ENCODE data around the gene IL31RA.
"Not testable (repeated sequence)": the region's sequence is repeated elsewhere in the genome, so short reads cannot be mapped to it uniquely, and the experiment has no call there.

The IL31RA gene

GRCh38 chr5:55934720-55935119 lies 83.6 kb downstream of the IL31RA start:
- Mint-ChIP-seq H3K27me3 (ENCODE audit: low read depth) (no peaks in the 10 kb centered on the region), H3K27ac (no peak overlapping the region), H3K4me1 (no peaks in the 10 kb centered on the region), H3K4me3 (no peak overlapping the region), H3K9me3 (no peaks in the 10 kb centered on the region), H3K36me3 (ENCODE audit: low read depth) (peaks cover 9% of the 10 kb centered on the region)
- no peak for TF ChIP-seq CTCF (IDR thresholded peaks at IDR 0.05; ENCODE audit: unreplicated experiment in 3 of 3)

- TF ChIP-seq CTCF (IDR thresholded peaks at IDR 0.05; ENCODE audit: unreplicated experiment in 3 of 3) = no peak
- no peaks in the 10 kb centered on the region for H3K27me3 Mint-ChIP-seq (ENCODE audit: low read depth)
- H3K4me1 Mint-ChIP-seq = no peaks in the 10 kb centered on the region
Measured at GRCh38 chr5:55935371-55935770, 84.2 kb downstream of the IL31RA start.

GRCh38 chr5:55936100-55936693 lies 85.0 kb downstream of the IL31RA start:
- no peak overlapping the region for H3K27ac Mint-ChIP-seq
- H3K4me3 Mint-ChIP-seq = no peak overlapping the region
- peak; percentile 85 to 93 (median 87) for TF ChIP-seq CTCF (IDR thresholded peaks at IDR 0.05; ENCODE audit: unreplicated experiment in 3 of 3)
- H3K4me1 Mint-ChIP-seq = no peaks in the 10 kb centered on the region
- H3K9me3 Mint-ChIP-seq = no peaks in the 10 kb centered on the region
- H3K36me3 Mint-ChIP-seq (ENCODE audit: low read depth) = peaks cover 16% of the 10 kb centered on the region
- no peaks in the 10 kb centered on the region for H3K27me3 Mint-ChIP-seq (ENCODE audit: low read depth)

More at GRCh38 chr5:55935371-55935770, 84.2 kb downstream of the IL31RA start:
- Mint-ChIP-seq H3K4me3 (no peak overlapping the region), H3K27ac (peak overlapping the region in 1 of 3 experiments; percentile 20), H3K9me3 (no peaks in the 10 kb centered on the region), H3K36me3 (ENCODE audit: low read depth) (peaks cover 14% of the 10 kb centered on the region)

GRCh38 chr5:55937598-55937997 lies 86.4 kb downstream of the IL31RA start:
- H3K4me1 Mint-ChIP-seq; H3K27ac Mint-ChIP-seq; H3K4me3 Mint-ChIP-seq; H3K27me3 Mint-ChIP-seq (ENCODE audit: low read depth); H3K9me3 Mint-ChIP-seq: not testable (repeated sequence)
- H3K36me3 Mint-ChIP-seq (ENCODE audit: low read depth) = peaks cover 25% of the 10 kb centered on the region

GRCh38 chr5:55941154-55941553 lies 90.0 kb downstream of the IL31RA start:
- not testable (repeated sequence) for H3K4me1 Mint-ChIP-seq; H3K4me3 Mint-ChIP-seq; H3K27ac Mint-ChIP-seq; H3K9me3 Mint-ChIP-seq; H3K27me3 Mint-ChIP-seq (ENCODE audit: low read depth)
- peaks cover 50% of the 10 kb centered on the region for H3K36me3 Mint-ChIP-seq (ENCODE audit: low read depth)

GRCh38 chr5:55959208-55959607 lies 108.1 kb downstream of the IL31RA start:
- H3K4me1 Mint-ChIP-seq = no peaks in the 10 kb centered on the region
- peaks cover 62% of the 10 kb centered on the region for H3K36me3 Mint-ChIP-seq (ENCODE audit: low read depth)
- no peak overlapping the region for H3K4me3 Mint-ChIP-seq
- H3K27ac Mint-ChIP-seq = no peak overlapping the region
- TF ChIP-seq CTCF (IDR thresholded peaks at IDR 0.05; ENCODE audit: unreplicated experiment in 3 of 3) = no peak
- H3K9me3 Mint-ChIP-seq = no peaks in the 10 kb centered on the region
- H3K27me3 Mint-ChIP-seq (ENCODE audit: low read depth) = no peaks in the 10 kb centered on the region

GRCh38 chr5:55960779-55961178 lies 109.6 kb downstream of the IL31RA start:
- no peaks in the 10 kb centered on the region for H3K9me3 Mint-ChIP-seq

More at GRCh38 chr5:55960779-55961178, 109.6 kb downstream of the IL31RA start:
- no peak overlapping the region for H3K27ac Mint-ChIP-seq
- H3K27me3 Mint-ChIP-seq (ENCODE audit: low read depth) = no peaks in the 10 kb centered on the region
- H3K4me1 Mint-ChIP-seq = no peaks in the 10 kb centered on the region
- H3K36me3 Mint-ChIP-seq (ENCODE audit: low read depth) = peaks cover 59% of the 10 kb centered on the region
- no peak overlapping the region for H3K4me3 Mint-ChIP-seq
- TF ChIP-seq CTCF (IDR thresholded peaks at IDR 0.05; ENCODE audit: unreplicated experiment in 3 of 3) = no peak
